ENCODE measurements around the gene RNF167. TPM values are rescaled to one million over a fixed set of nuclear protein-coding genes. Genes with fewer than 3 reads are reported as not detected.
A peak's percentile ranks its signal among the peaks of the same experiment; 100 is the strongest.

Gene RNF167
- total RNA-seq, 1 donor from 2014 or later: 98.8 TPM

DNA sequence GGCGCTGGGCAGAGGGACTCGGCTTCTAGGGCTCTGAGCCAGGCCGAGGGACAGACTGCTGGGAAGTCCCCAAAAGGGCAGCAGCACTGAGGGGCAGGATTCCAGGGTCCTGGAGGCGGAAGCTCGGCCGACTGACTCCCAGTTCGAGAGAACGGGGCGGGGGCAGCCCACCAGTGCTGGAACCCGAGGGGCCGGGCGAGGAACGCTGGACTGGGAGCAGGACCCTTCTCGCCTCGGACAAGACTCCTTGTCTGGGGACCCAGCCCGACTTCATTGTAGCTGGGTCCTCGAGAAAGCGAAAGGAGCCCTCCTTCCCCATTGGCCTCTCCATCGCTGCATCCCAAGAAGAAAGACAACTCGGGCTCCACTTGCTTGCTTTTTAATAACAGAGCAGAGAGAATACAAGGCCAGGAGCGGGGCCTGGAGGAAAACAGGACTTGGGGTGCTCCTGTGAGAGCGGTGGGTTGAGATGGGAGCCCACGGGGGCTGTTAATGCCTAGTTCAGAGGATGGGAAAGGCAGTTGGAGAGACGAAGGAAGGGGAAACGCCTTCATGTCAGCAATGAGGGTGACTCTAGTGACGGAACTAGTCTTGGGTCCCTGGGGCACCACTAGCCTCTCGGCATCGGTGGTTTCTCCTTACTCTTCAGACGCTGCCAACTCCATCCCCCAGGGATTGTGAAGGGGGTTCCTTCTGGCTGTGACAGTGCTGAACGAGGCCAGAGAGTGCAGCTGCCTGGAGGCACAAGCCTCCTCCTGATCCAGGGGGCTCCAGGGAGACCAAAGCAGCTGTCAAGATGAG, 47.9 kb downstream of the RNF167 start:
- Mint-ChIP-seq H3K9me3 (no peaks in the 10 kb centered on the region), H3K27me3 (no peaks in the 10 kb centered on the region), H3K4me1 (ENCODE audit: unreplicated experiment) (peaks cover 23% of the 10 kb centered on the region), H3K27ac (peak overlapping the region; percentile 70), H3K4me3 (peak overlapping the region; percentile 88), H3K36me3 (peaks cover 5% of the 10 kb centered on the region)
- TF ChIP-seq, protein P1, sequence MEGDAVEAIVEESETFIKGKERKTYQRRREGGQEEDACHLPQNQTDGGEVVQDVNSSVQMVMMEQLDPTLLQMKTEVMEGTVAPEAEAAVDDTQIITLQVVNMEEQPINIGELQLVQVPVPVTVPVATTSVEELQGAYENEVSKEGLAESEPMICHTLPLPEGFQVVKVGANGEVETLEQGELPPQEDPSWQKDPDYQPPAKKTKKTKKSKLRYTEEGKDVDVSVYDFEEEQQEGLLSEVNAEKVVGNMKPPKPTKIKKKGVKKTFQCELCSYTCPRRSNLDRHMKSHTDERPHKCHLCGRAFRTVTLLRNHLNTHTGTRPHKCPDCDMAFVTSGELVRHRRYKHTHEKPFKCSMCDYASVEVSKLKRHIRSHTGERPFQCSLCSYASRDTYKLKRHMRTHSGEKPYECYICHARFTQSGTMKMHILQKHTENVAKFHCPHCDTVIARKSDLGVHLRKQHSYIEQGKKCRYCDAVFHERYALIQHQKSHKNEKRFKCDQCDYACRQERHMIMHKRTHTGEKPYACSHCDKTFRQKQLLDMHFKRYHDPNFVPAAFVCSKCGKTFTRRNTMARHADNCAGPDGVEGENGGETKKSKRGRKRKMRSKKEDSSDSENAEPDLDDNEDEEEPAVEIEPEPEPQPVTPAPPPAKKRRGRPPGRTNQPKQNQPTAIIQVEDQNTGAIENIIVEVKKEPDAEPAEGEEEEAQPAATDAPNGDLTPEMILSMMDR (conservative IDR thresholded peaks at IDR 0.05): no peak
- no peak for DNase-seq (ENCODE audit: extremely low spot score, unreplicated experiment)

DNA sequence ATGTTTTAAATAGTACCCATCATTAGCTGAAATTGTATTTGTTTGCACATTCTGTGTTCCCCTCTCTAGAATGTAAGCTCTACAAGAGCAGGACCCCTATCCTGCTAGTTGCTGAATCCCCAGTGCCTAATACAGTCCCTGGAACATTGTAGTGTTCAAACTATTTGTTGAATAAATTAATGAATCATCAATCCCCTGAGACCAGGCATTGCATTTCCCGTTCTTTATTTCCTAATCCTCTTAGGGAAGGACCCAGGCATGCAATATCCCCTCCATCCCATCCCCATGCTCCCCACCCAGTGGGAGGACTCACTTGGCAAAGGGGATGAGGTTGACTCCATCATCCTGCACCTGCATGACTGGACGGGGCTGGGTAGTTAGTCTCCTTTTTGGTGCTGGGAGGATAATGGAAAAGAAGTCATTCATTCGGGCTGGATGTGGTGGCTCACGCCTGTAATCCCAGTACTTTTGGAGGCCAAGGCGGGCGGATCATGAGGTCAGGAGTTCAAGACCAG, 54.1 kb downstream of the RNF167 start:
- H3K27me3 Mint-ChIP-seq: peaks cover 3% of the 10 kb centered on the region
- H3K9me3 Mint-ChIP-seq: no peaks in the 10 kb centered on the region
- no peaks in the 10 kb centered on the region for H3K36me3 Mint-ChIP-seq
- H3K4me3 Mint-ChIP-seq: no peak overlapping the region
- TF ChIP-seq, protein P1 (conservative IDR thresholded peaks at IDR 0.05): no peak
- no peak for DNase-seq (ENCODE audit: extremely low spot score, unreplicated experiment)
- peaks cover 5% of the 10 kb centered on the region for H3K4me1 Mint-ChIP-seq (ENCODE audit: unreplicated experiment)
- no peak overlapping the region for H3K27ac Mint-ChIP-seq

Small RNA genes lying within 50 kb of the gene (microRNA-seq; reads per million reads assigned to microRNA genes)
- not detected for gene MIR6864
- not detected for gene MIR6865

Other genes starting within 250 kb of the RNF167 start
- 72.7 and 92.9 TPM in 2 replicates for gene PELP1, start 236.1 kb upstream of the RNF167 start, total RNA-seq (ENCODE audit: low replicate concordance)
- gene ARRB2, start 229.6 kb upstream of the RNF167 start, total RNA-seq (ENCODE audit: low replicate concordance): 22.9 and 47.4 TPM in 2 replicates
- gene MED11, start 208.8 kb upstream of the RNF167 start, total RNA-seq (ENCODE audit: low replicate concordance): 17.6 and 21.8 TPM in 2 replicates
- gene ZMYND15, start 200.4 kb upstream of the RNF167 start, total RNA-seq (ENCODE audit: low replicate concordance): 0.70 and 1.4 TPM in 2 replicates
- gene CXCL16, start 200.3 kb upstream of the RNF167 start, total RNA-seq (ENCODE audit: low replicate concordance): 15.2 and 23.0 TPM in 2 replicates
- 5.3 and 9.6 TPM in 2 replicates for gene TM4SF5, start 168.4 kb upstream of the RNF167 start, total RNA-seq (ENCODE audit: low replicate concordance)
- gene VMO1, start 153.9 kb upstream of the RNF167 start, total RNA-seq (ENCODE audit: low replicate concordance): 1.2 and 1.8 TPM in 2 replicates
- 4.7 and 9.8 TPM in 2 replicates for gene GLTPD2, start 151.3 kb upstream of the RNF167 start, total RNA-seq (ENCODE audit: low replicate concordance)
- 117 and 124 TPM in 2 replicates for gene PSMB6, start 144.1 kb upstream of the RNF167 start, total RNA-seq (ENCODE audit: low replicate concordance)
- 58.7 and 69.3 TPM in 2 replicates for gene PLD2, start 133.1 kb upstream of the RNF167 start, total RNA-seq (ENCODE audit: low replicate concordance)
- 111 and 204 TPM in 2 replicates for gene MINK1, start 106.9 kb upstream of the RNF167 start, total RNA-seq (ENCODE audit: low replicate concordance)
- gene C17orf107, start 40.7 kb upstream of the RNF167 start, total RNA-seq (ENCODE audit: low replicate concordance): 4.4 and 9.3 TPM in 2 replicates
- 0.27 and 0.52 TPM in 2 replicates for gene CHRNE, start 37.2 kb upstream of the RNF167 start, total RNA-seq (ENCODE audit: low replicate concordance)
- gene GP1BA, start 8.0 kb upstream of the RNF167 start, total RNA-seq (ENCODE audit: low replicate concordance): not detected in 2 replicates
- gene SLC25A11, start 222 bp upstream of the RNF167 start, total RNA-seq (ENCODE audit: low replicate concordance): 60.2 and 63.6 TPM in 2 replicates
- 404 and 455 TPM in 2 replicates for gene PFN1, start 8.3 kb downstream of the RNF167 start, total RNA-seq (ENCODE audit: low replicate concordance)
- gene ENO3, start 10.9 kb downstream of the RNF167 start, total RNA-seq (ENCODE audit: low replicate concordance): 4.8 and 24.0 TPM in 2 replicates
- gene SPAG7, start 27.5 kb downstream of the RNF167 start, total RNA-seq (ENCODE audit: low replicate concordance): 60.5 and 73.1 TPM in 2 replicates
- gene CAMTA2, start 47.4 kb downstream of the RNF167 start, total RNA-seq (ENCODE audit: low replicate concordance): 26.3 and 35.6 TPM in 2 replicates
- gene INCA1, start 57.3 kb downstream of the RNF167 start, total RNA-seq (ENCODE audit: low replicate concordance): 0.72 and 0.86 TPM in 2 replicates
- gene KIF1C, start 57.7 kb downstream of the RNF167 start, total RNA-seq (ENCODE audit: low replicate concordance): 102 and 130 TPM in 2 replicates
- gene SLC52A1, start 95.2 kb downstream of the RNF167 start, total RNA-seq (ENCODE audit: low replicate concordance): 0.19 and 1.5 TPM in 2 replicates
- gene ZFP3, start 138.2 kb downstream of the RNF167 start, total RNA-seq (ENCODE audit: low replicate concordance): 0.53 and 2.3 TPM in 2 replicates
- gene ZNF232, start 171.6 kb downstream of the RNF167 start, total RNA-seq (ENCODE audit: low replicate concordance): 16.2 and 25.8 TPM in 2 replicates
- gene USP6, start 175.8 kb downstream of the RNF167 start, total RNA-seq (ENCODE audit: low replicate concordance): 0.07 and 0.22 TPM in 2 replicates